Neural progenitor cell (in vitro differentiated cells): ENCODE measurements around the gene GPLD1. TPM values are rescaled to one million over a fixed set of nuclear protein-coding genes. Genes with fewer than 3 reads are reported as not detected.

Experiments used
- DNase-seq: peaks from one replicate; pipeline ENCODE4 v3.0.0-alpha.2; 2016; ENCODE audit warnings: low spot score
- H2AFZ ChIP-seq: fragments of 200-600 bp; sonication (generic); replicated peaks from 2 replicates; pipeline ENCODE4 v1.6.1; 2016; ENCODE audit warnings: antibody characterized with exemption
- H3F3A ChIP-seq: fragments of 200-600 bp; sonication (generic); 2 replicates; pipeline ENCODE4 v1.6.1; 2016; ENCODE audit warnings: antibody characterized with exemption, low read depth
- H3K27ac ChIP-seq: fragments of 200-600 bp; sonication (generic); 2 replicates; pipeline ENCODE4 v1.5.1; 2016; ENCODE audit warnings: mild to moderate bottlenecking
- H3K27me3 ChIP-seq: fragments of 200-600 bp; sonication (generic); 2 replicates; pipeline ENCODE4 v1.6.1; 2016; ENCODE audit warnings: mild to moderate bottlenecking, moderate library complexity
- H3K36me3 ChIP-seq: fragments of 200-600 bp; sonication (generic); 2 replicates; pipeline ENCODE4 v1.5.1; 2016
- H3K4me1 ChIP-seq: fragments of 200-600 bp; sonication (generic); 2 replicates; pipeline ENCODE4 v1.6.1; 2016; ENCODE audit warnings: mixed run types
- H3K4me2 ChIP-seq: fragments of 200-600 bp; sonication (generic); 2 replicates; pipeline ENCODE4 v1.6.1; 2016
- H3K4me3 ChIP-seq: fragments of 200-600 bp; sonication (generic); 2 replicates; pipeline ENCODE4 v1.5.1; 2016
- H3K79me2 ChIP-seq: fragments of 200-600 bp; sonication (generic); 2 replicates; pipeline ENCODE4 v1.6.1; 2016; ENCODE audit warnings: low read depth
- H3K9ac ChIP-seq: fragments of 200-600 bp; sonication (generic); 2 replicates; pipeline ENCODE4 v1.6.1; 2016
- H3K9me3 ChIP-seq: fragments of 200-600 bp; sonication (generic); 2 replicates; pipeline ENCODE4 v1.5.1; 2016; ENCODE audit warnings: low read depth
- H4K20me1 ChIP-seq: fragments of 200-600 bp; sonication (generic); 2 replicates; pipeline ENCODE4 v1.6.1; 2016; ENCODE audit warnings: low read depth
- H3K27ac Mint-ChIP-seq: 3 replicates; pipeline ENCODE4 v1.8.0; 2021; ENCODE audit warnings: mixed read lengths
- H3K27me3 Mint-ChIP-seq: 2 replicates; pipeline ENCODE4 v1.8.0; 2022; ENCODE audit warnings: low read depth, mild to moderate bottlenecking, inconsistent platforms, moderate library complexity, mixed read lengths; ENCODE audit not compliant: insufficient read depth
- H3K36me3 Mint-ChIP-seq: 3 replicates; pipeline ENCODE4 v1.8.0; 2021; ENCODE audit warnings: mixed read lengths
- H3K4me1 Mint-ChIP-seq: 3 replicates; pipeline ENCODE4 v1.8.0; 2021; ENCODE audit warnings: mixed read lengths
- H3K4me3 Mint-ChIP-seq: 3 replicates; pipeline ENCODE4 v1.8.0; 2021; ENCODE audit warnings: mild to moderate bottlenecking, moderate library complexity, mixed read lengths
- H3K9me3 Mint-ChIP-seq: 3 replicates; pipeline ENCODE4 v1.8.0; 2020; ENCODE audit warnings: mixed read lengths
- EZH2 ChIP-seq: fragments of 200-600 bp; sonication (generic); IDR thresholded peaks from 2 replicates; pipeline ENCODE4 v1.6.1; 2017; ENCODE audit warnings: antibody characterized with exemption, mild to moderate bottlenecking, moderate library complexity
- EZH2phosphoT487 ChIP-seq: fragments of 200-600 bp; sonication (generic); IDR thresholded peaks from 2 replicates; pipeline ENCODE4 v1.6.1; 2017; ENCODE audit warnings: antibody characterized with exemption
- total RNA-seq: library from RNA; depleted of rRNA; stranded (reverse); fragments of >200 nt; gene quantifications from 2 replicates; pipeline ENCODE4 v1.2.3, GENCODE V29; 2015; ENCODE audit warnings: low replicate concordance
- TF ChIP-seq, protein P1 (sequence below): fragments of 200-600 bp; sonication (generic); IDR thresholded peaks from 2 replicates; pipeline ENCODE4 v1.5.1; 2017; ENCODE audit warnings: antibody characterized with exemption, mild to moderate bottlenecking

GPLD1 gene
- total RNA-seq, 1 donor from 2014 or later: 8.3 TPM

DNA sequence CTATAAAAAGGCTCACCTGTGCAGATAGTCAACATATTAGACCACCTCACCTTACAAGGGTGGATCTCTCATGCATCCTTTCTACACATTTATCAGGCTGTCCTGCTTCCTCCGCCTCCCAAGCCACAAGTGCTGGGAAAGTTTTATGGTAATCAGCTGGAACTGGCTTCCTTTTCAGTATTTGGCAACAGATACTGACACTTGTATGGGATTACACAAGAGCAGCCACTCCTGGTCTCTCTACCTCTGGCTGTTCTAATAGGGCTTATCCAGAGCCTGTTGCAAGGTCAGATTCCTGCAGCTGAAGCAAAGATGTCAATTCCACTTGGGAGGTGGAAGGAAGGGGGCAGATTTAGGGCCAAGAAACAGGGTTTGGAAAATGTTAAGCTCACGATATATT is 503 bp upstream of the GPLD1 start:
- Histone ChIP-seq H3K9me3 (no peaks in the 10 kb centered on the region), H3K27me3 (peaks cover 18% of the 10 kb centered on the region), H3K4me2 (no peak overlapping the region), H2AFZ (no peak overlapping the region), H3K36me3 (no peaks in the 10 kb centered on the region), H4K20me1 (peaks cover 4% of the 10 kb centered on the region), H3K4me3 (no peak overlapping the region), H3K9ac (no peak overlapping the region), H3F3A (peaks cover 23% of the 10 kb centered on the region), H3K79me2 (no peaks in the 10 kb centered on the region), H3K27ac (no peak overlapping the region), H3K4me1 (no peaks in the 10 kb centered on the region)
- Mint-ChIP-seq H3K4me1 (peaks cover 11% of the 10 kb centered on the region), H3K4me3 (no peak overlapping the region), H3K9me3 (no peaks in the 10 kb centered on the region), H3K27ac (peak overlapping the region; percentile 19), H3K27me3 (peaks cover 2% of the 10 kb centered on the region), H3K36me3 (no peaks in the 10 kb centered on the region)
- TF ChIP-seq EZH2phosphoT487 (no peak), EZH2 (no peak)
- TF ChIP-seq, protein P1, sequence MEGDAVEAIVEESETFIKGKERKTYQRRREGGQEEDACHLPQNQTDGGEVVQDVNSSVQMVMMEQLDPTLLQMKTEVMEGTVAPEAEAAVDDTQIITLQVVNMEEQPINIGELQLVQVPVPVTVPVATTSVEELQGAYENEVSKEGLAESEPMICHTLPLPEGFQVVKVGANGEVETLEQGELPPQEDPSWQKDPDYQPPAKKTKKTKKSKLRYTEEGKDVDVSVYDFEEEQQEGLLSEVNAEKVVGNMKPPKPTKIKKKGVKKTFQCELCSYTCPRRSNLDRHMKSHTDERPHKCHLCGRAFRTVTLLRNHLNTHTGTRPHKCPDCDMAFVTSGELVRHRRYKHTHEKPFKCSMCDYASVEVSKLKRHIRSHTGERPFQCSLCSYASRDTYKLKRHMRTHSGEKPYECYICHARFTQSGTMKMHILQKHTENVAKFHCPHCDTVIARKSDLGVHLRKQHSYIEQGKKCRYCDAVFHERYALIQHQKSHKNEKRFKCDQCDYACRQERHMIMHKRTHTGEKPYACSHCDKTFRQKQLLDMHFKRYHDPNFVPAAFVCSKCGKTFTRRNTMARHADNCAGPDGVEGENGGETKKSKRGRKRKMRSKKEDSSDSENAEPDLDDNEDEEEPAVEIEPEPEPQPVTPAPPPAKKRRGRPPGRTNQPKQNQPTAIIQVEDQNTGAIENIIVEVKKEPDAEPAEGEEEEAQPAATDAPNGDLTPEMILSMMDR: no peak
- DNase-seq: no peak

GRCh38 chr6:24486065-24486464 is 3.3 kb downstream of the GPLD1 start:
- Mint-ChIP-seq H3K4me1 (peaks cover 5% of the 10 kb centered on the region), H3K27ac (no peak overlapping the region), H3K36me3 (no peaks in the 10 kb centered on the region), H3K9me3 (no peaks in the 10 kb centered on the region), H3K27me3 (peaks cover 6% of the 10 kb centered on the region), H3K4me3 (no peak overlapping the region)
- no peak for DNase-seq
- Histone ChIP-seq H4K20me1 (no peaks in the 10 kb centered on the region), H3K27ac (no peak overlapping the region), H3K4me3 (no peak overlapping the region), H3K79me2 (no peaks in the 10 kb centered on the region), H3K36me3 (no peaks in the 10 kb centered on the region), H3K27me3 (no peaks in the 10 kb centered on the region), H3K4me1 (no peaks in the 10 kb centered on the region), H2AFZ (no peak overlapping the region), H3K4me2 (no peak overlapping the region), H3F3A (no peaks in the 10 kb centered on the region), H3K9ac (no peak overlapping the region), H3K9me3 (no peaks in the 10 kb centered on the region)
- no peak for TF ChIP-seq EZH2phosphoT487
- TF ChIP-seq EZH2: no peak
- TF ChIP-seq, protein P1: no peak

GRCh38 chr6:24484657-24485323 is 4.6 kb downstream of the GPLD1 start:
- Mint-ChIP-seq H3K4me1 (peaks cover under 1% of the 10 kb centered on the region), H3K9me3 (no peaks in the 10 kb centered on the region), H3K27me3 (peaks cover 6% of the 10 kb centered on the region), H3K27ac (no peak overlapping the region), H3K4me3 (no peak overlapping the region), H3K36me3 (no peaks in the 10 kb centered on the region)
- TF ChIP-seq EZH2 (no peak), EZH2phosphoT487 (no peak)
- TF ChIP-seq, protein P1: no peak
- Histone ChIP-seq H3K79me2 (no peaks in the 10 kb centered on the region), H3K36me3 (no peaks in the 10 kb centered on the region), H3K9ac (no peak overlapping the region), H3K9me3 (no peaks in the 10 kb centered on the region), H4K20me1 (no peaks in the 10 kb centered on the region), H3K4me2 (no peak overlapping the region), H3K27ac (no peak overlapping the region), H3K4me1 (no peaks in the 10 kb centered on the region), H3K27me3 (no peaks in the 10 kb centered on the region), H2AFZ (no peak overlapping the region), H3F3A (no peaks in the 10 kb centered on the region), H3K4me3 (no peak overlapping the region)
- DNase-seq: no peak
